ENCODE data around the gene KLHDC9.

The KLHDC9 gene

DNA sequence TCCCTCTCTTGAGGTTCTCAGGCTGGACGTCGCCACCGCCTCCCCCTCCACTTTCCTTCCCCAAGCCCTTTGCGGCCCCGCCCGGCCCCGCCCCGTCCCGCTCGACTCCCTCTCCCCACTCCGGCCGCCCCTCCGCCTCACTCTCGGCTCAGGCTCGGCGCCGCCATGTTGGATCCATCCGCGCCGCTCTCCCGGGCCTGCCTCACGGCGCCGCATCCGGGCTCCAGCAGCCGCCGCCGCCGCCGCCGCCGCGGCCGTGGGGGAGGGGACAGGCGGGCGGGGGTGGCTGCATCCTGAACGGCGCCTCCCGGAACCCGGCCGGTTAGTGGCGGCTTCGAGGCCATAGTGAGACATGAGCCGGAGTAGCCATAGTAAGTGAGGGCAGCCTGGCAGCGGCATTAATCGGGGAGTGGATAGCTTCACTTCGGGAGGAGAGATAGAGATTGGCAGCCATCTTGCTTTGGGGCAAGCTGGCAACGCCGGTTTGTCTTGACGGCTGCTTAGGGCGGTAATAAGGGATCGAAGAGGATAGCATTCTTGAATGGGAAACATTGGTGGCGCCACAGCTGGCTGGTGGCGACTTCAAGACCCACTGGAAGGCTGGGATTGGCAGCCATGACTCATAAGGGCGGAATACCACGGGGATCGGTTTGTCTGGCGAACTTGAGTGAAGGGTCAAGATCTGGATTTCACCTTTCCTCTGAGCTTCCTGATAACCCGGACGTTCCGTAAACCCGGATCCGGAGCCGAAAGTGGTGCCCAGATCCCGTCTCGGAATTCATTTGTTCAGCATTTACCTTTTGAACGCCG is 34.5 kb downstream of the KLHDC9 start, which contains the start of gene DEDD:
TSS of gene DEDD (minus strand) at position 258 of the 810 bp plus-strand sequence. CDS start 8,205 bp downstream, outside the sequence.
- peak; percentile 67 for DNase-seq (ENCODE audit: low read depth)

DNA sequence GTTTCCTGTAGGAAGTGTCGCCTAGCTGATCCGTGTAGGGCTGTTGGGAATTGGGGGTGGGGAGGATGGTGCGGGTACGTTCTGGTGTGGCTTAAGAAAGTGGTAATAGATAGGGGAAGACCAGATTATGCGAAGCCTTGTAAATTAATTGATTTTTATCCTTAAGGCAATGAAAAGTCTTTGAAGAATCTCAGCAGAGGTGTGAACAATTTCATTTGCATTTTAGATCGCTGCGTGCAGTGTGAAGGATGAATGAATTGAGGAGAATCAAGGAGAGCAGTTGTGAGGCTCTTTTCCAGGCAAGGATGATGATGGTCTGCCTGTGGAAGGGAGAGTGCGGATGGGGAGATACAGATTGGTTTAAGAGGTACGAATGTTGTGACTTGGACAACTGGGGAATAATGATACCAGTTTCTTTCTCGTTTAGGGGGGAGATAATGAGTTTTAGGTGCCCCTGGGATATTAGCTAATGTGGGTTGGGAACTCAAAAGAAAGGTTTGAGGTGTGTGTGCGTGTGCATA is 35.1 kb downstream of the KLHDC9 start:
- no peak for DNase-seq (ENCODE audit: low read depth)

DNA sequence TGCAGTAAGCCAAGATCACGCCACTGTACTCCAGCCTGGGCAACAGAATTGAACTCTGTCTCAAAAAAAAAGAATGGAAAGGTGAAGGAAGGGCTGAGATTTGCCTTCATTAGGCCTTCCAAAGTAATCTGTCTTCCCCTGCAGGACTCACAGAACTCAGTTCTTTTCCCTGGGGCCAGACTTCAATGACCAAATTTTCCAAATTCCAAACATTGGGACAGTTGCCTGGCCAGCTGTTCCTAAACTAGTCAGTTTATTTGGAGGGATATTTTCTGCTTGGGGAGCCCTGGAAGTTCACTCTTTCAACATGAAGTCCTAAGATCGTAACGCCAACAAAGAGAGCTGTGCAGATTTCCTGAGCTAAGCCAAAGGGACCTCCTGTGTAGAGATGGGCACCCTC is 39.7 kb downstream of the KLHDC9 start:
- DNase-seq (ENCODE audit: low read depth) = no peak

DNA sequence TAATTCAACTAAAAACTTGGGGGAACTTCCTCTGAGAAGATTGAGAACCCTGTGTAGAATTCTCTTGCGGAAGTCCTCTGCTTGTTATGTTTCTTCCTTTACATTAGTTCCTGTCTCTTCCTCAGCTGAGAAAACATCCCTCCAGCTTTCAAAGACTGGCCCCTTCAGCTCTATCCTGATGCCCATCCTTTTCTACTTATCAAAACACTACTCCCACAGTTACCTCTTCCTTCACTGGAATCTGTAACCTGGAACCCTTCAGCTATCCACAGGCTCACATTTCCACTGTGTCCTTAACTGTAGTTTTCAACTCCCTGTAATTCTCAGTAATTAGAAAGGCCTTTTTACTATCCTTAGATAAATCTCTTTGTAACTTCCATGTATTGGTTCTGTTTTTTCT is 40.3 kb downstream of the KLHDC9 start:
- DNase-seq (ENCODE audit: low read depth) = no peak

- DNase-seq (ENCODE audit: low read depth) = no peak
These were observed 41.6 kb downstream of the KLHDC9 start for GRCh38 chr1:161139766-161140165.

DNA sequence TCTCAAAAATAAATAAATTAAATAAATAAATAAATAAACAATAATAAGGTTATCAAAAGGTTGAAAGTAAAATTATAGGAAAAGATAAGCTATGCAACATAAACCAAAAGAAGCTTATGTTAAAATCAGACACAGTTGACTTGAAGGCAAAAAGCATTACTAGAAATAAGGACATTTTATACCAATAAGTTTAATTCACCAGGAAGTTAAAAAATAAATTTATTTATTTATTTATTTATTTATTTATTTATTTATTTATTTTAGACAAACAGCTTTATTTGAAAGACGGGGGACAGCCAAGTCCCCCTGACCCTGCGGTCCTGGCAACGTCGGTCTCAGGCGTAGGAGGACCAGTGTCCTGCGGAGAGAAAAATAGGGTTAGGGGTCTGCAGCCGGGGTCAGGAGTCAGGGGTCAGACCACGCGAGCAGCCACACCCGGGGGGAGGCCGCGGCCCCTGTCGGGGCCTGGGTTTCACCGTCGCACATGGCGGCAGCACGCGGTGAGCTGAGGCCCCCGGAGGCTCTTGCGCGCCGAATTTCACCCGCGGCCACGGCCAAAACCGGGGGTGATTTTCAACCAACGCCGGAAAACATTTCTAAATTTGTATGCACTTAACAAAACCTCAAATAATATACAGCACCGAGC is 42.7 kb downstream of the KLHDC9 start:
- DNase-seq (ENCODE audit: low read depth) = no peak

- no peak for DNase-seq (ENCODE audit: low read depth)
These were observed 47.7 kb downstream of the KLHDC9 start for GRCh38 chr1:161145832-161146231.
